GM12872 (cell line): Measurements from ENCODE around the gene TMEM123.

Source experiments
- TF ChIP-seq, protein P1 (sequence below): IDR thresholded peaks from 3 replicates; pipeline ENCODE4 v1.5.1; 2011; ENCODE audit warnings: low read depth, mild to moderate bottlenecking, low read length, moderate library complexity; ENCODE audit not compliant: insufficient read depth

The TMEM123 gene

GRCh38 chr11:102482433-102482832 lies 29.9 kb upstream of the TMEM123 start:
- TF ChIP-seq, protein P1, sequence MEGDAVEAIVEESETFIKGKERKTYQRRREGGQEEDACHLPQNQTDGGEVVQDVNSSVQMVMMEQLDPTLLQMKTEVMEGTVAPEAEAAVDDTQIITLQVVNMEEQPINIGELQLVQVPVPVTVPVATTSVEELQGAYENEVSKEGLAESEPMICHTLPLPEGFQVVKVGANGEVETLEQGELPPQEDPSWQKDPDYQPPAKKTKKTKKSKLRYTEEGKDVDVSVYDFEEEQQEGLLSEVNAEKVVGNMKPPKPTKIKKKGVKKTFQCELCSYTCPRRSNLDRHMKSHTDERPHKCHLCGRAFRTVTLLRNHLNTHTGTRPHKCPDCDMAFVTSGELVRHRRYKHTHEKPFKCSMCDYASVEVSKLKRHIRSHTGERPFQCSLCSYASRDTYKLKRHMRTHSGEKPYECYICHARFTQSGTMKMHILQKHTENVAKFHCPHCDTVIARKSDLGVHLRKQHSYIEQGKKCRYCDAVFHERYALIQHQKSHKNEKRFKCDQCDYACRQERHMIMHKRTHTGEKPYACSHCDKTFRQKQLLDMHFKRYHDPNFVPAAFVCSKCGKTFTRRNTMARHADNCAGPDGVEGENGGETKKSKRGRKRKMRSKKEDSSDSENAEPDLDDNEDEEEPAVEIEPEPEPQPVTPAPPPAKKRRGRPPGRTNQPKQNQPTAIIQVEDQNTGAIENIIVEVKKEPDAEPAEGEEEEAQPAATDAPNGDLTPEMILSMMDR = no peak

- TF ChIP-seq, protein P1 = no peak
Measured at GRCh38 chr11:102479733-102480132, 27.2 kb upstream of the TMEM123 start.

DNA sequence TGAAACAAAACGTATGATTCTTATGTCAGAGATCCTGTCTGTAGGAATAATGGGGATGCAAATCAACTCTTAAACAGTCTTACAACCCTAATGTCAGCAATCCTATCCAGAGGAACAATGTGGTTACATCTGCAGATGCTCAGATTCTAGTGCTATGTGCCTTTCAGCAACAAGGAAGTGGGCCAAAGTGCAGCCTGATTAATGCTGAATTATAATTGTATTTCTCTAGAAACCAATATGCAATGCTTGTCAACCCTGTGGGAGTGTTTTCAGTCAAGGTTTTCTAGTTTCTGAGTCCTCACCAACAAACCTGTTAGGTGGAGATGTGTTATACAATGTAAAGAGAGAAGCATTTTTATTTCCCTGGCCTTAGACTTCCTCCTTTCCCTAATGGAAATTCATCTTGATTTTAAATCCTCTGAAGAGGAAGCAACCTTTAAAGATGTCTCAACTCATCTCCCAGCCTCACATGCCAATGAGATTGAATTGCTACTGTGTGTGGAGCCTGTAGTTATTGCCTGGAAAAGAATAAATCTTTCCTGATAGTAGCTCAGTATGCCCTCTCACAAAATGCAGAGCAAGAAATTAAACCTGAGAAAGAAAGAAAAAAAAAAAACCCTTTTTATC lies 26.2 kb upstream of the TMEM123 start:
- TF ChIP-seq, protein P1 = no peak

- TF ChIP-seq, protein P1 = no peak
Measured at GRCh38 chr11:102476812-102477211, 24.2 kb upstream of the TMEM123 start.

DNA sequence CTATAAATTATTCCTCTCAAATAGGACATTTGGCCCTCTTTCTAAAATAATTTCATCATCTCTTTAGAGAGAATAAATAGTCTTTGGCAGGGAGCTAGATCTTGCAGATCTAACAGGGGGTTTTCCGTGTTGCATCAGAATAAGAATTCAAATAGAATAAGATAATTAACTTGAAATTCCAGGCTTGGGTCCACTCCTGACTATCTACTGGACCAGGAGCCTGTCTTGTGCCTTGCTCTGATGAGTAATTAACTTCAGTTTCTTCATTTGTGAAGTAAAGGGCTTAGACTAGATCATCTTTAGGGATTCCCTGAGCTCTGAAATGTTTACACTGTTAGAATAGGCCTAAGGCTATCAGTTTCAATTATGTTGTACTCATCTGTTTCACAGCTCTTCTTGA lies 23.5 kb upstream of the TMEM123 start:
- TF ChIP-seq, protein P1 = no peak

DNA sequence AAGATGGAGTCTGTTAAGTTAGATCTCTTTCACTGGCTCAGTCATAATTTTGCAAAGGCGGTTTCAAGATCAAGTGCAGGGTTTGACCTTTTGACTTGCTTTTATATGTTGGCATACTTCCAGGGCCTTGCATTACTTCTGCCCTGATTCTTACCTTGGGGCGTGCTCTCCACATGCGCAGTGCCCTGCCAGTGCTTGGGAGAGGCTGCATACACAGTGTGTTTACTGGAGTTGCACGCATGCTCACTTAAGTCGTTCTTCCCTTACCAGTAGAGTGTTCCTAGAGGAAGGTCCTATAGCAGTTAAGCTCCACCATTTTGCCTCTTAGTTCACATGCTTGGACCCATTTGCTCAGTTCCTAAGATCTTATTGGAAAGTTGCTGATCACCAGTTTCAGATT lies 21.0 kb upstream of the TMEM123 start:
- TF ChIP-seq, protein P1 = no peak

- TF ChIP-seq, protein P1 = no peak
Measured at GRCh38 chr11:102472127-102472526, 19.6 kb upstream of the TMEM123 start.

DNA sequence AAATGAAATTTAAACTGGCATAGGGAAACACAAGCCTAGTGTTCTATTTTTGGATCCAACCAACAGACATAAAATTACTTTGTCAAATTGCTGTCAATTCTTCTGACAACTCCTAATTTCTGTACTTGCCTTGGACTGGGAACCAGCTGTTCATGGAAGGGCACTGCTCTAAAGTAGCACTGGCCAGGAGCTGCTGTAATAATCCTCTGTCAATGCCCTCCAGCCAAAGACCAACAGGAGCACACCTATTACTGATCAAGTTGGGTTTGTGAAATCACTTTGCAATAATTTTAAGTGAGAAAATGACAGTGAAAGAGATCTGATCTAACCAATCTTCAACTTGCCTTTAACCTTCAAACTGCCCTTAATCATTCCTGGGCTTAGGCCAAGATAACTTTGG lies 18.9 kb upstream of the TMEM123 start:
- TF ChIP-seq, protein P1 = no peak
